Measurements from ENCODE around the gene RXRB.

RXRB gene

DNA sequence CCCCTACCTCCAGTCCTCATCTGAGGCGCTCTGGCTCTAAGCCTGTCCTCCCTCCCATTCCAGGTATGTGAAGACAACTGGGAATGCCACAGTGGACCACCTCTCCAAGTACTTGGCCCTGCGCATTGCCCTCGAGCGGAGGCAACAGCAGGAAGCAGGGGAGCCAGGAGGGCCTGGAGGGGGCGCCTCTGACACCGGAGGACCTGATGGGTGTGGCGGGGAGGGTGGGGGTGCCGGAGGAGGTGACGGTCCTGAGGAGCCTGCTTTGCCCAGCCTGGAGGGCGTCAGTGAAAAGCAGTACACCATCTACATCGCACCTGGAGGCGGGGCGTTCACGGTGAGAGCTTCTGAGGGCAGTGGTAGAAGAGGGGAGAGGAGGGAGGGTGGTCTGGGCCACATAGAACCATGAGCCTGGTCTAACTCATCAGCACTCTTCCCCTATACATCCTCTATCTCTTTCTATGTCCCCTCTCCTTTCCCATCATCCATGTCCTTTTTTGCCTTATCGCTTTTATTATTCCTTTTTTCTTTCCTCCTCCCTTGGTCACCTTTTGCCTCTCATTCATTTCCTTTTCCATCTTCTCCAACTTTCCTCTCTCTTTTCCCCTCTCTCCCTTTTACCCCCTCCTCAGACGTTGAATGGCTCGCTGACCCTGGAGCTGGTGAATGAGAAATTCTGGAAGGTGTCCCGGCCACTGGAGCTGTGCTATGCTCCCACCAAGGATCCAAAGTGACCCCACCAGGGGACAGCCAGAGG is 11.4 kb upstream of the RXRB start:
- DNase-seq = no peak

DNA sequence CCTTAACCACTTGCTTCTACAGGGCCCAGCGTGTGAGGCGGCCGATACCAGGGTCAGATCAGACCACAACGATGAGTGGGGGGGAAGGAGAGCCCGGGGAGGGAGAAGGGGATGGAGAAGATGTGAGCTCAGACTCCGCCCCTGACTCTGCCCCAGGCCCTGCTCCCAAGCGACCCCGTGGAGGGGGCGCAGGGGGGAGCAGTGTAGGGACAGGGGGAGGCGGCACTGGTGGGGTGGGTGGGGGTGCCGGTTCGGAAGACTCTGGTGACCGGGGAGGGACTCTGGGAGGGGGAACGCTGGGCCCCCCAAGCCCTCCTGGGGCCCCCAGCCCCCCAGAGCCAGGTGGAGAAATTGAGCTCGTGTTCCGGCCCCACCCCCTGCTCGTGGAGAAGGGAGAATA is 10.7 kb upstream of the RXRB start:
- no peak for DNase-seq

DNA sequence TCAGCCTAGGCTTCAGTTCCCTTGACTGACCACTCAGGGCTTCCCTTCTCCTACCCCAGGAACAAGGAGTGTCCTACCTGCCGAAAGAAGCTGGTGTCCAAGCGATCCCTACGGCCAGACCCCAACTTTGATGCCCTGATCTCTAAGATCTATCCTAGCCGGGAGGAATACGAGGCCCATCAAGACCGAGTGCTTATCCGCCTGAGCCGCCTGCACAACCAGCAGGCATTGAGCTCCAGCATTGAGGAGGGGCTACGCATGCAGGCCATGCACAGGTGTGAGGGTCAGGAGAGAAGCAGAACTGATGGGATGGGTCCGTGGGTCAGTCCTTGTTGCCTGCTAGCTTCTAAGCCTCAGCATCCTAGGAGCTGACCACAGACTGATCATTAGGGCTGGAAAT is 9.4 kb upstream of the RXRB start:
- no peak for DNase-seq

DNA sequence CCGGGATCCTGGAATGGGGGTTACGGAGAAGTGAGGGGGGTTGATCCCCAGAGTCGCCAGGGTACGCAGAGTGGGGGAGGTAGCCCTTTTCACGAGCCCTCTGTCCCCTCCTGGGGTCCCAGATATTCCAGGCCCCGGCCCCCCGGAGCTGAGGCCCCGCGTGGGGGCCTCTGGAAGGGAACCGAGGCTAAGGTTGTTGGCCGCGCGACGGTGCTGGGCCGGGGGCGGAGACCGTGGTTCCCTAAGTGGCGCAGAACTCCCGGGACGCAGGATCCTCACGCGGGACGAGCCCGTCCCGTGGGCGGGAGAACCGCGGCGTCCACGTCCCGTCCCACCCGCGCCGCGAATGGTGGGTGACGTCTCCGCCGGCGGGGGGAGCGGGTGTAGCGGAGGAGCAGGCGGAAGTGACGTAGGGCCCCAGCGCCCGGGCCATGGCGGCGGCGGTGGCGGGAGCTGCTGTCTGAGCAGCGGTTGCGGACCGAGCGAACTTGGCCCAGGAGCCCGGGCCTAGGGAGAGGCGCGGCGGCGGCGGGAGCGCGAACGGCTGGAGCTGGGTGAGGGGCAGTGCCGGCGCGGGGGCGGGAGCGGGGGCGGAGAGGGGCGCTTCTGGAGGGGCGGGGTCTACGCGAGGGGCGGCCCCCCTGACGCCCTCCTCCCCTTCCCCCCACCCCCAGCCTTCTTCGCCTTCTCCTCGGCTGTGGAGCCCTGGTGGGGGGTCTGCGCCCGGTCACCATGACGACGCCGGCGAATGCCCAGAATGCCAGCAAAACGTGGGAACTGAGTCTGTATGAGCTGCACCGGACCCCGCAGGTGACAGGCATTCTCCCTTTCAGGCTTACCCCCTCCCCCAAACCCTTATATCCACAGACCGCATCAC is 7.9 kb upstream of the RXRB start, which contains the start of gene RING1:
RING1 (plus strand) TSS at position 410 of the 877 bp plus-strand sequence; CDS start at position 733, 323 bp downstream.
- peak; percentile 92 for DNase-seq

DNA sequence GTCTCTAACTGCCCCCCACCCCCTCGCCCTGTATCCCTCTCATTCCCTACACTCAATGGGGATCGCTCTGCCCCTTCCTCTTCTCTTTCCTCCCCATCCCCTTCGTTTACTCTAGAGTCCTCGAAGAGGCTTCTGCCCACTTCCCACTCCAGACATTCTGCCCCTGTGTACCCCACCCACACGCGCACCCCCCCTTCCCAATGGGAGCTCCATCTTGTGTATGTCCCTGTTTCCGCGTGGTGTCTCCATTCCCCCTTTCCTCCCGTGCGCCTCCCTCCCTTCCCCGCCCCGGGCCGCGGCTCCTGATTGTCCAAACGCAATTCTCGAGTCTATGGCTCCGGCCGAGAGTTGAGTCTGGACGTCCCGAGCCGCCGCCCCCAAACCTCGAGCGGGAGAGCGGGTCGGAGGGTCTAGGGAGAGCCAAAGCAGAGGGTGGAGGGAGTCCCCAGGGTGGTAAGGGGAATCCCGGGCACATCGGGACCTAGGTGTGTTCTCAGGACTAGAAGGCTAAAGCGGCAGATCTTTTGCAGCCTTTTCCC is 7.2 kb upstream of the RXRB start:
- DNase-seq = no peak

DNA sequence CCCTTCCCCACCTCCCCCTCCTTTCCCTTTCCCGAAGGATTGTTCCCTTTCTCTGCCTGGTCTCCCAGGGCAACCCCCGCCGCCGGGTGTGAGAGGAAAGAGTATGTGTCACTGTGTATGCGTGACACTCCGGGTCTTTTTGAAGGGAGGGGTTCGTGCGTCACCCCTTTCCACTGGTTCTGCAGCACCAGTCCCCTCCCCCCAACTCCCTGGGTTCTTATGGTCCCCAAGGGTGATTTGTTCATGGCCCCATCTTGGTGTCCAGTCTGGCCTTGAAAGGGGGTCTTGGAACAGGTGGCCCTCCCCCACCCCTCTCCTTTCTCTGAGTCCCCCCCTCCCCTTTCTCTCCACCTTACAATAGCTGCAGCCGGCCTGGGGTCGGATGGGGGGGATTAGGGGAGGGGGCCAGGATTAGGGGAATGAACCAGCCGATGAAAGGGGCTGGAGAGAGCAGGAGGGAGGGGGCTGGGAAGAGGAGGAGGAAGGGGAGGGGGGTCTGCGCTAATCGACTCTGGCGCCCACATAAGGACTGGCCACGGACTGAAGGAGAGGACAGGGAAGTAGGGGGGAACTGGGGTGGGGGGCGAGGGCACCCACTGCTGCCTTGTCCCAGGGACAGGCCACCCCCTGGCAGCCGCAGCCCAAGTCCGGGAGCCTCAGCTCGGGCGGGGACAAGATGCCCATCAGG is 6.5 kb upstream of the RXRB start:
- DNase-seq = no peak

DNA sequence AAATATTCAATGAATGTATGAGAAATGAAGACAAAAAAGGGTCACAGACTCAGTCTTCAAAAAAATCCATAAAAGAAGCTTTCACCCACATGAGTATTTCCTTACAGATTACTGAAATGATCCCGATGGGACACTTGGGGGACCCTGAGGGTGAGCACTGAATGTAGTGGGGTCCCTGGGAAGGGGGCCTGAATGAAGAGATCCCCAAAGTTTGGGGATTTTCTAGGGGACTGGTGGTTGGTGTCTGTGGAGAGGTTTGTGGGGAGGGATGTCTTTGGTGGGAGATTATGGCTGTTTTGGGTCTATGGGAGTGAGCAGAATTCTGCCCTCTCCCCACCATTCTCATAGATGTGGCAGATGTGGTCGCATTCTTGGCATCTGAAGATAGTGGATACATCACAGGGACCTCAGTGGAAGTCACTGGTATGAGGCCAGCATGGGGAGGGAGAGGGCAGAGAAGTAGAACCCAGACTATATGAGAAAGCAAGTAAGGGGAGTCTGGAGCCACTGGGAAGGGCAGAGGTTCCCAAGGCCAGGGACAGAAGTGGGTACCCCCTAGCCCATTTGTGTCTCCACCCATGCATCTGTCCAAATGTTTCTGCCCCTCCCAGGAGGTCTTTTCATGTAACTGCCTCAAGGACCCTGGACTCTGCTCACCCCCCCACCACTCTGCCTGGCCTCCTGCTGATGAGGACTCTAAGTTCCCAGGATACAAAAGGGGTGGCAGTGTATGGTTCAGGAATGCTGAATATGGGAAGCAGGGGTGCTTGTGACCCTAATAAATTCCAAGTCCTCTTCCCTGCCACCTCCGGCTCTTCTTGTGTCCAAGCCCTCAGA is 5.8 kb upstream of the RXRB start:
- DNase-seq = no peak

DNA sequence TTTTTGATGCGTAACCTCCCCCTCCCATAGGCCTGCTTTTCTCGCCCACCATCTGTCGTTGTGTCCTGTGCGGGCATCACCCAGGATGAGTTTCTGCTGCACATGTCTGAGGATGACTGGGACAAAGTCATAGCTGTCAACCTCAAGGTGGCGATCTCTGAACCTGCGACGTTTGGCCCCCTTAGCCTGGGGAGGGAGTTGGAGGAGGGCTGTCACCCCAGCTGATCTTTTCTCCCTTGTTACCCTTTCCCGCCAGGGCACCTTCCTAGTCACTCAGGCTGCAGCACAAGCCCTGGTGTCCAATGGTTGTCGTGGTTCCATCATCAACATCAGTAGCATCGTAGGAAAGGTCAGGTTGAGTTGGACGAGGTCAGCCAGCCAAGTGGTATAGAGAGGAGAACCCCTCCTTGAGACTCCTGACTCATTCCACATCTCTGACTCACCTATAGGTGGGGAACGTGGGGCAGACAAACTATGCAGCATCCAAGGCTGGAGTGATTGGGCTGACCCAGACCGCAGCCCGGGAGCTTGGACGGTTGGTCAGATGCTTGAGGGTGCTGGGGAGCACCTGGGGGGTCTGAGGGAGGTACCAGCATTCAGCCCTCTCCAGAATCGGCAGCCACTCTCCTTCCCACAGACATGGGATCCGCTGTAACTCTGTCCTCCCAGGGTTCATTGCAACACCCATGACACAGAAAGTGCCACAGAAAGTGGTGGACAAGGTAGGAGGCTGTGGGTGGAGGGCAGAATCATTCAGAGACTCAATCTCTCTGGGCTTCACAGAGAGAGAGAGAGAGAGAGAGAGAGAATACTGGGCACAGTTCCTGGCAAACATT is 4.9 kb upstream of the RXRB start:
- DNase-seq = peak; percentile 43

DNA sequence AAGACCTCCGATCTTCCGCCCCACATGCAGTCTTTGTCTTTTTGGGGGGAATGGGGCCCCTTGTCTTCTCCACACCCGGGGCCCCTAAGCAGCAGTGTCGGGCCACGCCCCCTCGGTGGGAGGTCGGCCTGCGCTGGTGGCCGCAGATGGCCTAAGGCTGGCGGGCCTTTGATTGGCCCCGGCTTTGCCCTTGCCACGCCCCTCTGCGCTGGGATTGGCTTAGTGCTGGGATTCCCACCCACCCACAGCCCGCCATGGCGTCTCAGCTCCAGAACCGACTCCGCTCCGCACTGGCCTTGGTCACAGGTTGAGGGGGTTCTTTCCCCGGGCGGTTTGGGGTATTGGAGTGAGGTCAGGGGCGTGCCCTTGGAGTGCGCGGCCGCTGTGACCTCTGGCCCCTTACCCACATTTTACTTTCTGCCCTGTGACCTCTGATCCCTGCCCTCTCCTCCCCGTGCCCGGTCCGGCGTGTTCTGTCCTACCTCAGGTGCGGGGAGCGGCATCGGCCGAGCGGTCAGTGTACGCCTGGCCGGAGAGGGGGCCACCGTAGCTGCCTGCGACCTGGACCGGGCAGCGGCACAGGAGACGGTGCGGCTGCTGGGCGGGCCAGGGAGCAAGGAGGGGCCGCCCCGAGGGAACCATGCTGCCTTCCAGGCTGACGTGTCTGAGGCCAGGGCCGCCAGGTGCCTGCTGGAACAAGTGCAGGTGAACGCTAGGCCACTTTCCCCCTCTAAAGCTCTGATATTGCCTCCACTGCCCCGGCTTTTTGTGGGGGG is 4.1 kb upstream of the RXRB start, which contains the start of gene HSD17B8:
HSD17B8 (plus strand) TSS at position 241 of the 776 bp plus-strand sequence; CDS start at position 255, 14 bp downstream.
- DNase-seq = peak; percentile 91

DNA sequence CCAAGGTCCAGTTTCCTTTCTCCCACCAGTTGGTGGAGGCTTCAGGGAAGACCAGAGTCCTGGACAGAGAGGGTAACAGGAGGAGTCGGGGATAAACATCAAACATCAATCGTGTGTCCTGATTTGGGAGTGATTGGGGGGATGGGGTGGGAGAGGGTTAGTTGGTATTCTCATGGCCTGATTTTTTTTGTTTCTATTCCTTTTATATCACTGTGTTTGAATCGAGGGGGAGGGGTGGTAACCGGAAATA is 3.6 kb upstream of the RXRB start:
- DNase-seq = no peak

DNA sequence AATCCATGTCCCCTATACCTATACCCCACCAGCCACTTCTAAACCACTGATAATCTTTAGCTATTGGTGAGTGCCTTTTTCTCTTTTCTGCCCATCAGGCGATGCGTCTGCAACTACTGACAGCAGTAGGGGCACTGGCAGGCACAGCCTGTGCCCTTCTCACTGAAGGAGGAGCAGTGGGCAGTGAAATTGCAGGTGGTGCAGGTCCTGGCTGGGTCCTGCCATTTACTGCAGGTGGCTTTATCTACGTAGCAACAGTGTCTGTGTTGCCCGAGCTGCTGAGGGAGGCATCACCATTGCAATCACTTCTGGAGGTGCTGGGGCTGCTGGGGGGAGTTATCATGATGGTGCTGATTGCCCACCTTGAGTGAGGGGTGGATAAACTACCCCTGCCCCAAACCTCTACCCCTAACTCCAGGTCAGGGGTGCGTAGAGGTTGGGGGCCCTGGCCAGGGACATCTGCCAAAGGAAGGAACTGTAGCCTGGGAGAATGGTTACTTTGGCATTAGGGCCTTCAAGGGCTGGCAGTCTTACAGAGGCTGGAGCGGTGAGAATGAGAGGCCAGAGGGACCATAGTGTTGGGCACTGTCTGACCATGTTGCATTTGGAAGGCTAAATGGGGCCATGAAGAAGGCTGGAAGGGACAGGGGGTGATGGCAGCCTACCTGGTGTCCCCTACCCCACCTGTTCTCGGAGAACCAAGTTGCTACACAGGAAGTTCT is 3.1 kb upstream of the RXRB start:
- DNase-seq = no peak

DNA sequence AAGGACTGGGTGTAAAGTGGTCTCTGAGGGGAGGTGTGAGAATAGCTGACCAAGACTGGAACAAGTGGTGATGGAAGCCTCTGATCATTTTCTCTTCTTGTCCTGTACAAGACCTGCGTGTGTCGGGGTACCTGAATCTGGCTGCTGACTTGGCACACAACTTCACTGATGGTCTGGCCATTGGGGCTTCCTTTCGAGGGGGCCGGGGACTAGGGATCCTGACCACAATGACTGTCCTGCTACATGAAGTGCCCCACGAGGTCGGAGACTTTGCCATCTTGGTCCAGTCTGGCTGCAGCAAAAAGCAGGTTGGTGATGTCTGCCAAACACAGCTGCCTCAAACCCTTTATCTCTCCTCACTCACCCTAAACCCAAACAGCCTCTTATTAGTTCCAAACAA is 2.3 kb upstream of the RXRB start:
- DNase-seq = no peak

DNA sequence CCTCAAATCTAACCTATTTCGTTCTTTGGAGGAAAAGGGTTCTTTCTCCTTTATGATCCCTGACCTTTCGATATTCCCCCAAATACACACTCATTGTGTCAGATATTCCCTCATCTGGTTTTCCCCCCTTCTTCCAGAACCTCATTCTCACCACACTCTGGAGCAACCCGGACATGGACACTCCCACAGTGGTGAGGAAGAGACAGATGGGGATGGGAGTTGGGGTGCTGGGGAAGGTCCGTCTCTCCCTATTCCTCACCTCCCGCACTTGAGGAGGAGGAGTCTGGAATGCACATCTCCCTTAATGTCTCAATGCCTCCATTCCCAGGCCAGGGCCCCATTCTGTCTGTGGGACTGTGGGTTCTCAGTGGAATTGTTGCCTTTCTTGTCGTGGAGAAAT is 1.5 kb upstream of the RXRB start:
- no peak for DNase-seq

DNA sequence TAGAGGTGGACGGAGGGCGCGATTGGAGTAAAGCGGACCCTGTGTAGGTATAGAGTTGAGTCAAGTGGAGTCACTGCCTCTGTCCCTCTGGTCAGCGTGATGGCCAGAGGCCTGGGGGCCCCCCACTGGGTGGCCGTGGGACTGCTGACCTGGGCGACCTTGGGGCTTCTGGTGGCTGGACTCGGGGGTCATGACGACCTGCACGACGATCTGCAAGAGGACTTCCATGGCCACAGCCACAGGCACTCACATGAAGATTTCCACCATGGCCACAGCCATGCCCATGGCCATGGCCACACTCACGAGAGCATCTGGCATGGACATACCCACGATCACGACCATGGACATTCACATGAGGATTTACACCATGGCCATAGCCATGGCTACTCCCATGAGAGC is 681 bp upstream of the RXRB start:
- no peak for DNase-seq

DNA sequence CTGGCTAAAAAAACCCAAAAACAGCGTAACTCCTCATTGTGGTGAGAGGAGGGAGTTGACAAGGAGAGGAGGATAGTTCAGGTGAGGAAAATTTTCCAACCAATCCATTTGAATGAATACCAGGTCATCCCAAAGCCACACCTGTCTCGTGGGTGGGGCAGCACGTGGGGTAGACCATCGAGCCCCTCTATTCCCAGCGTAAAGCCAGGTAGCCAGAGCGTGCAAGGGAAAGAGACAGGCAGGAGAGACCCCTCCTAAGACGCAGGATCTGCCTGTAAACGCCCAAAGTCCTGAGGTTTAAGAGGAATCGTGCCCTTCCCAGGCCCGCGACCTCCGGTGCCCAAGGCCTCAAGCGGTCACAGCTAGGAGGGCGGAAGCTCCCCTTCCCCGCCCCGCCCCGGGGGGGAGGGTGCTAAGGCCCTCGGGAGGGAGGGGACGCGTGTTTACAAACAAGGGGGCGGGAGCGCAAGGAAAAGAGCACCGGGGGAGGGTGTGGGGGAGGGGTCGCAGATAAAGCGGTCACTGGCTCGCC is 712 bp downstream of the RXRB start:
- peak; percentile 63 for DNase-seq

DNA sequence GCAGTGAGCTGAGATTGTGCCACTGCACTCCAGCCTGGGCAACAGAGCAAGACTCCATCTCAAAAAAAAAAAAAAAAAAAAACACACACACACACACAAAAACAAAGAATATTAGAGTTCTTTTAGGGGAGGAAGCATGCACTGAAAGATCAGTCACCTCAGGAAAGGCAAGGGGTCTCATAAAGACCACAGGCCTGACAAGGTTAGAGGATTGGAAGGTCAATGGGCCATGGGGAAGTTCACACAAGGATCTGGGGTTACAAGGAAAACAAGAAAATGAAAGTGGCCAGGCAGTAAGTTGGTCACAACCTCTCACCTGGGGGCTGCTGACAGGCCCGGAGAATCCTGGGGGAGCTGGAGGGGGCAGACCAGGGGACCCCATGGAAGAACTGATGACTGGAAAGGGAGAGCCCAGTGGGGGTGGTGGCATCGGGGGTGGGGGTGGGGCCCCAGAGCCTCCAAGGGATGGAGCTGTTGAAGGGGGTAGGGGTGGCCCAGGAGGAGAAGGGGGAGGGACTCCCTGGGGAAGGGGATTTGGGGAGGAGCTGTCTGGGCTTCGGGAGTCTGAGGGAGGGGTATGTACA is 1.5 kb downstream of the RXRB start:
- no peak for DNase-seq

DNA sequence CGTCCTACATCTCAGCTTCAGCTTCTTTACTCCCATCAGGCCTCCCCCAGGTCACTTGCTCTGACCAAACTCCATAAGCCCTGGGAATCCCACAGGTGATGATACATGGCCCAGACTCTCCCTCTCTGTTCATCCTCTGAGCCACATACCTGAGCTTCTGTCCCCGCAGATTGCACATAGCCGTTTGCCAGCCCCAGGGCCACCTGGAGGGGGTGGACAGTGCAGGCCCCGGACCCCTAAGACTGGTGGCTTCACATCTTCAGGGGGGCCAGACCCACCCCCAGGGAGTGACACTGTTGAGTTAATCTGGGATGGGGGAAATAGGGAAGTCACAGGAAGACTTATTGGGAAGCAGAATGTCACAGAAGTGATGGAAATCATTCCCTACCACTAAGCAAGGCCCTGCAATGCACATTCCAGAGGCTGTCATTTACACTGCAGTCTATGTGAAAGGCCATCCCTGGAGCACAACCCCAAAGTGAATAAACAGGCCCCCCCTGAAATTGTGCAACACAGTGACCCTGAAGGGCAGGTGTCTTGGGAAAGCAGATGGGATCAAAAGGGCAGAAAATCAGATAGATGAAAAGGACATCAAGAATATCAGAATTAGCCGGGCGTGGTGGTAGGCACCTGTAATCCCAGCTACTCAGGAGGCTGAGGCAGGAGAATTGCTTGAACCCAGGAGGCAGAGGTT is 2.2 kb downstream of the RXRB start:
- no peak for DNase-seq

DNA sequence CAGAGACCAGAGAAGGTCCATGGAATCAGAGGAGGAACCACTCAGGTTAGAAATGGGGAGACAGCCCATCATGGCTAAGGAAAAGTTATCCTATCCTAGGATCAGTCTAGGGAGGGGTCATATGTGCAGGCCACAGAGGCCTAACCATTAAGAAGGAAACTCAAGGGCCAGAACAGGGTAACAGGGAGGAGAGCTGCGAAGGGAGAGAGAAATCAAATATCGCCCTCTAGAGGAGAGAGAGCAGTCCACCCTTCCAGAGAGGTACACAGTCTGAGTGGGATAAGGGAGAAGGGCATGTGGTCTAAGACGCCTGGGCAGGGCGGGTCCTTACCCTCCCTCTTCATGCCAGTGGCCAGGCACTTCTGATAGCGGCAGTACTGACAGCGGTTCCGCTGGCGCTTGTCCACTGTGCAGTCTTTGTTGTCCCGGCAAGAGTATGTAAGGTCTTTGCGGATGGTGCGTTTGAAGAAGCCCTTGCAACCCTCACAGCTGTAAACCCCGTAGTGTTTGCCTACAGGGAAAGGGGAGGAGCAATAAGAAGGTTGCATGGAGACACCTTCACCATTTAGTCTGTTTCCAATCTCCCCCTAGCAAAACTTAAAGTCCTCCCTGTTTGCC is 2.9 kb downstream of the RXRB start:
- no peak for DNase-seq
